ENCODE data around the gene SMC1B.

The SMC1B gene

DNA sequence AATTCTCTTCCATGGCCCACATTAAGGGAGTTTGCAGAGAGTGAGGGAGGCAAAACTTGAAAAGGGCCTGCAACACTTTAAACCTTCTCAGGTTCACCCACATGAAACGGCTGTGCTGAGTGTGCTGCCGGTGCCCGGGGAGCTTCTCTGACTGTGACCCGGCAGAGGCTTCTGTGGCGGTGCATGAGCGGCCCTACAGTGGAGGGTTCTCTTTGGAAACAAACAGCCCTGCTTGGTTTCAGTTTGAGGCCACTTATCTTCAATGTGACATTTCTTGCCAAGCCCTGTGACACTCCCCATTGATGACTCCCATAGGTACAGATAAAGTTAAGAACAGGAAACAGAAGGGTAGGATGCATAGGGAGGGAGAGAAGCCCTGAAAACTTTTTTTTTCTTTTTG is 71.9 kb downstream of the SMC1B start:
- TF ChIP-seq, protein P1, sequence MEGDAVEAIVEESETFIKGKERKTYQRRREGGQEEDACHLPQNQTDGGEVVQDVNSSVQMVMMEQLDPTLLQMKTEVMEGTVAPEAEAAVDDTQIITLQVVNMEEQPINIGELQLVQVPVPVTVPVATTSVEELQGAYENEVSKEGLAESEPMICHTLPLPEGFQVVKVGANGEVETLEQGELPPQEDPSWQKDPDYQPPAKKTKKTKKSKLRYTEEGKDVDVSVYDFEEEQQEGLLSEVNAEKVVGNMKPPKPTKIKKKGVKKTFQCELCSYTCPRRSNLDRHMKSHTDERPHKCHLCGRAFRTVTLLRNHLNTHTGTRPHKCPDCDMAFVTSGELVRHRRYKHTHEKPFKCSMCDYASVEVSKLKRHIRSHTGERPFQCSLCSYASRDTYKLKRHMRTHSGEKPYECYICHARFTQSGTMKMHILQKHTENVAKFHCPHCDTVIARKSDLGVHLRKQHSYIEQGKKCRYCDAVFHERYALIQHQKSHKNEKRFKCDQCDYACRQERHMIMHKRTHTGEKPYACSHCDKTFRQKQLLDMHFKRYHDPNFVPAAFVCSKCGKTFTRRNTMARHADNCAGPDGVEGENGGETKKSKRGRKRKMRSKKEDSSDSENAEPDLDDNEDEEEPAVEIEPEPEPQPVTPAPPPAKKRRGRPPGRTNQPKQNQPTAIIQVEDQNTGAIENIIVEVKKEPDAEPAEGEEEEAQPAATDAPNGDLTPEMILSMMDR (IDR thresholded peaks at IDR 0.05; ENCODE audit: low read depth, low read length, missing control alignments) = no peak
- no peak overlapping the region for H3K4me3 ChIP-seq (ENCODE audit: low read depth, low read length)
- in situ Hi-C loops (cut with HindIII; ENCODE audit: low sequenced_read_pairs) = no loop called here
- no peak for DNase-seq (ENCODE audit: low read depth)

DNA sequence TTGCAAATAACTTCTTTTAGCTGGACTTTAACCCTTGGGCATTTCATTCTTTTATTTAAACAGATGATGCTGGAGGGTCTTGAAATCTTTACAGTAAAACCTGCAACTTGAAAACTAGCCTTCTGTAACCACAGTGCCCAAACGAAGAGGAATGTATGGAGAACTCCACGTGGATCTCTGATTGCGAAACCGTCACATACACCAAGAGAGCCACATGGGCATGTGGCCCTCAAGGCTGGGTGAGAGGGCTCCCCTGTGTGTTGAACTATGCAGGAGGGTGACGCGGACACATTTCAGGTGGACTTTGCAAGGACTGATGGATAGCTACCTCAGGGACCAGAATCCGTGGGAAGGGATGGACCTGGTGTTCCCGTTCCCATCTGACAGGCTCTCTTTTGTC is 73.1 kb downstream of the SMC1B start:
- in situ Hi-C loops (cut with HindIII; ENCODE audit: low sequenced_read_pairs) = no loop called here
- TF ChIP-seq, protein P1 (IDR thresholded peaks at IDR 0.05; ENCODE audit: low read depth, low read length, missing control alignments) = no peak
- no peak overlapping the region for H3K4me3 ChIP-seq (ENCODE audit: low read depth, low read length)
- no peak for DNase-seq (ENCODE audit: low read depth)

DNA sequence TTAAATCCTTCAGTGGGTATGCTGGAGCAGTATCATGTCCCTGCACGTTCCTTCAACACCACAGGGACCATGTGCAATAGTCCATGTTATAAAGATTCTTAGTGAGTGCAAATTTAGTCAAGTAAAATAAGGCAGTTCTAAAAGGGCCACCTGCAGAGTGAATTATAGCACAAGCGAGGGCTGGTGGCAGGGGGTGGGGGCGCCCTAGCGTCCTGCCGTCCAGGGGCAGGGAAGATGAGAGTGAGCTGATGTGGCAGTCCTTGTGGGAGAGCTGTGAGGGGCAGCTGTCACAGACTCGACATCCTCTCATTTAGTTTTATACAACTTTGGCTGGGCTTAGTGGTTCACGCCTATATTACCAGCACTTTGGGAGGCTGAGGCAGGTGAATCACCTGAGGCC is 74.6 kb downstream of the SMC1B start:
- H3K4me3 ChIP-seq (ENCODE audit: low read depth, low read length) = no peak overlapping the region
- no peak for DNase-seq (ENCODE audit: low read depth)
- in situ Hi-C loops (cut with HindIII; ENCODE audit: low sequenced_read_pairs) = no loop called here
- TF ChIP-seq, protein P1 (IDR thresholded peaks at IDR 0.05; ENCODE audit: low read depth, low read length, missing control alignments) = no peak

DNA sequence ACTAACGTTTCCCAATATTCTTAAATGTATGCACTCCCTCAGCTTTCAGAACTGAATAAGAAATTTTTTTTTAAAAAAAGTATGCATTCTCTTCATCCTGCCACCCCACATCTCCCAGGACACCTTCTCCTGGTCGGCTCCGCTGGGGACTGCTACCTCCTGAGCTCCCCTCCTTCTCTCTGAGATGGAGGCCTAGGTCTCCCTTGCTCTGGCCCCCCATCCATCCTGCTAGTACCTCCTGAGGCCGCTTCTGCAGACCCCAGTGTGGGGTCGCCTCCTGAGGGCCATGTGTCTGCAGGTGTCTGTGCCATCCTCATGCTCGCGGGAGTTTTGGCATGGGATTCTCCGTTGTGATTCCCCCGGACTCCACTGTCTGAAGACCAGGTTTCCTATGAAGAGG is 75.9 kb downstream of the SMC1B start:
- TF ChIP-seq, protein P1 (IDR thresholded peaks at IDR 0.05; ENCODE audit: low read depth, low read length, missing control alignments) = no peak
- no peak for DNase-seq (ENCODE audit: low read depth)
- in situ Hi-C loops (cut with HindIII; ENCODE audit: low sequenced_read_pairs) = no loop called here
- H3K4me3 ChIP-seq (ENCODE audit: low read depth, low read length) = no peak overlapping the region

DNA sequence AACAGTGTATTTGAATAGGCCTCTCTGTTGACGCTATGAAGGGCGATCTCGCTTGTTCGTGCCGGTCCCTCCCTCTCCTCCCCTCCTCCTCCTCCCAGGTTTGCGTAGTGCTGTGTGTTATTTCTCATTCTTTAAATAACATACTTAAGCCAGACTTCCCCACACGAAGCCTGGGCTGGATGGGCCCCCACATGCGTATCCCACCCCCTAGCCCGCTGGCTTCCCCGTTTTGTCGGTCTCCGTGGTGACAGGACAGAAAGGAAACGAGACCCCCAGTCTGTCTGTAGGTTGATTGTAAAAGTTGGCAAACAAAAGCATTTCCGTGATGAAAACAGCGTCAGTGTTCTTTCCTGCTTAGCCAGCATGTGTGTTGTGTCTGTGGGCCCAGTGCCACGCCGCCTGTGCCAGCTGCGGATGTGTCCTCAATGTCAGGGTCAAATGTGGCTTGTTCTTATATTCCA is 76.4 kb downstream of the SMC1B start:
- H3K4me3 ChIP-seq (ENCODE audit: low read depth, low read length) = no peak overlapping the region
- DNase-seq (ENCODE audit: low read depth) = no peak
- in situ Hi-C loops (cut with HindIII; ENCODE audit: low sequenced_read_pairs) = no loop called here
- TF ChIP-seq, protein P1 (IDR thresholded peaks at IDR 0.05; ENCODE audit: low read depth, low read length, missing control alignments) = no peak

DNA sequence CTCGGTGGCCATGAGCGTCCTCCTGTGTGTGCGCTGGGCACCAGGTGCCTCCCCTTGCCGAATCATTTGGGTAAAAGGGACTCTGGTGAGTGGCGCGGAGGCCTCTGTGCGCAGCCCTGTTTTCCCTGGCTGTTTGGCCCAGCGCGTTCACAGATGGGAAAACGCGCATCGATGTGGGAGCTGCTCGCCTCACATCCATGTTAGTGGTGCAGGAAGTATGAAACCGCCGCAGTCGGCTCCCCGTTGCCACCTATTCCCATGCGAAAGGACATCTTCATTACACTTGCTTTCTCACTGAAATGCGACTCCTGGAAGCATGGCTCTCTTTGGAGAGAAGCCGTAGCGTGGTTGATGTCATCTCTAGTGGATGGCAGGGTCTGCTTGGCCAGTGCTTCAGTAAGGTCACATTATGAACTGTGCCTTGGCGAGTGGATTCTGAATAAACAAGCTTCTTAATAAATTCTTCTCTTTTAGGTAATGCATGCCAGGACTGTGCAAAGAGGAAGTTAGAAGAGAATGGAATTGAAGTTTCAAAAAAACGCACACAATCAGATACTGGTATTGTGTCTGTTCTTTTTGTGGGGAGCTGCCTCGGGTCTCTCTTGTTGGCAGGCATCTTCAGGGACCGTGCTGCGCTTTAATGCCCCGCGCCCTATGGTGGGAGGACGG is 77.4 kb downstream of the SMC1B start:
- in situ Hi-C loops (cut with HindIII; ENCODE audit: low sequenced_read_pairs) = no loop called here
- no peak for DNase-seq (ENCODE audit: low read depth)
- no peak overlapping the region for H3K4me3 ChIP-seq (ENCODE audit: low read depth, low read length)
- TF ChIP-seq, protein P1 (IDR thresholded peaks at IDR 0.05; ENCODE audit: low read depth, low read length, missing control alignments) = no peak

All from astrocyte of the cerebellum (primary cell).